ENCODE results near the gene TCFL5. TPM values are rescaled to one million over a fixed set of nuclear protein-coding genes. Genes with fewer than 3 reads are reported as not detected.

TCFL5 gene
- total RNA-seq, 4 donors from 2014 or later: 5.2 to 8.4 (median 7.2) TPM

- Histone ChIP-seq H3K27ac (no peak overlapping the region), H3K4me1 (peaks cover 0 to 43% (median 22%) of the 10 kb centered on the region in 3 donors), H3K27me3 (no peaks in the 10 kb centered on the region), H3K36me3 (peaks cover 13 to 62% (median 23%) of the 10 kb centered on the region in 3 donors), H3K9me3 (no peaks in the 10 kb centered on the region), H3K4me3 (no peak overlapping the region)
- TF ChIP-seq POLR2A (IDR thresholded peaks at IDR 0.05) (no peak), CTCF (IDR thresholded peaks at IDR 0.05) (no peak)
- WGBS, 2 donors: 88 to 98% methylated on average over 8 to 9 of the region's 16 CpGs
- intact Hi-C loops (cut with DNase I): loop anchor here (10.0 kb wide), 1 partner anchor 108 kb away; the partner anchor contains the start of gene BHLHE23
- no peak for DNase-seq
Measured at GRCh38 chr20:62896526-62896925, 34.9 kb upstream of the TCFL5 start.

- Histone ChIP-seq H3K4me1 (peaks cover 0 to 33% (median 21%) of the 10 kb centered on the region in 3 donors), H3K27me3 (no peaks in the 10 kb centered on the region), H3K9me3 (no peaks in the 10 kb centered on the region), H3K27ac (no peak overlapping the region), H3K36me3 (peaks cover 21 to 64% (median 32%) of the 10 kb centered on the region in 3 donors), H3K4me3 (no peak overlapping the region)
- intact Hi-C loops (cut with DNase I): loop anchor here (10.0 kb wide), 1 partner anchor 109 kb away; the partner anchor contains the start of gene BHLHE23
- no peak for TF ChIP-seq POLR2A (IDR thresholded peaks at IDR 0.05)
- no peak for DNase-seq
- 82 to 90% methylated on average over 8 of the region's 9 CpGs for WGBS, 2 donors
Measured at GRCh38 chr20:62895539-62895938, 33.9 kb upstream of the TCFL5 start.

- Histone ChIP-seq H3K27me3 (no peaks in the 10 kb centered on the region), H3K4me1 (peaks cover 0 to 20% (median 8%) of the 10 kb centered on the region in 3 donors), H3K36me3 (peaks cover 34 to 77% (median 42%) of the 10 kb centered on the region in 3 donors), H3K4me3 (no peak overlapping the region), H3K27ac (no peak overlapping the region), H3K9me3 (no peaks in the 10 kb centered on the region)
- no peak for TF ChIP-seq POLR2A (IDR thresholded peaks at IDR 0.05)
- intact Hi-C loops (cut with DNase I): loop anchor here (10.0 kb wide), 1 partner anchor 111 kb away; the partner anchor contains the start of gene BHLHE23
- DNase-seq: no peak
- 84 to 89% methylated on average over 13 to 14 of the region's 14 CpGs for WGBS, 2 donors
Measured at GRCh38 chr20:62894261-62894660, 32.6 kb upstream of the TCFL5 start.

GRCh38 chr20:62893700-62894099 lies 32.1 kb upstream of the TCFL5 start:
- no peak for DNase-seq
- H3K27me3 ChIP-seq: no peaks in the 10 kb centered on the region
- intact Hi-C loops (cut with DNase I): loop anchor here (10.0 kb wide), 1 partner anchor 111 kb away; the partner anchor contains the start of gene BHLHE23
- TF ChIP-seq CTCF (IDR thresholded peaks at IDR 0.05): no peak
- TF ChIP-seq POLR2A (IDR thresholded peaks at IDR 0.05): no peak
- no peak overlapping the region for H3K27ac ChIP-seq
- peaks cover 40 to 83% (median 47%) of the 10 kb centered on the region in 3 donors for H3K36me3 ChIP-seq
- WGBS, 2 donors: 96 to 98% methylated on average over 12 to 13 of the region's 14 CpGs
- H3K9me3 ChIP-seq: no peaks in the 10 kb centered on the region
- peaks cover 0 to 15% (median 2%) of the 10 kb centered on the region in 3 donors for H3K4me1 ChIP-seq
- H3K4me3 ChIP-seq: no peak overlapping the region

- no peaks in the 10 kb centered on the region for H3K9me3 ChIP-seq
- peaks cover 0 to 8% (median 0%) of the 10 kb centered on the region in 3 donors for H3K4me1 ChIP-seq
- H3K4me3 ChIP-seq: no peak overlapping the region
- no peak overlapping the region for H3K27ac ChIP-seq
- H3K27me3 ChIP-seq: no peaks in the 10 kb centered on the region
- H3K36me3 ChIP-seq: peaks cover 50 to 94% (median 58%) of the 10 kb centered on the region in 3 donors
- no peak for TF ChIP-seq CTCF (IDR thresholded peaks at IDR 0.05)
- no peak for TF ChIP-seq POLR2A (IDR thresholded peaks at IDR 0.05)
- no peak for DNase-seq
- intact Hi-C loops (cut with DNase I): loop anchor here (10.0 kb wide), 1 partner anchor 112 kb away; the partner anchor contains the start of gene BHLHE23
- 84 to 86% methylated on average over 19 to 22 of the region's 25 CpGs for WGBS, 2 donors
Measured at GRCh38 chr20:62892348-62893304, 31.0 kb upstream of the TCFL5 start.

- WGBS, 2 donors: 82 to 85% methylated on average over 7 to 8 of the region's 15 CpGs
- intact Hi-C loops (cut with DNase I): loop anchor here (10.0 kb wide), 1 partner anchor 114 kb away; the partner anchor contains the start of gene BHLHE23
- DNase-seq: no peak
- TF ChIP-seq CTCF (IDR thresholded peaks at IDR 0.05) (no peak), POLR2A (IDR thresholded peaks at IDR 0.05) (no peak)
- H3K4me1 ChIP-seq: peaks cover 0 to 8% (median 0%) of the 10 kb centered on the region in 3 donors
- H3K36me3 ChIP-seq: peaks cover 55 to 100% (median 60%) of the 10 kb centered on the region in 3 donors
- H3K9me3 ChIP-seq: no peaks in the 10 kb centered on the region
- H3K27me3 ChIP-seq: no peaks in the 10 kb centered on the region
- H3K4me3 ChIP-seq: no peak overlapping the region
- no peak overlapping the region for H3K27ac ChIP-seq
Measured at GRCh38 chr20:62891111-62891510, 29.5 kb upstream of the TCFL5 start.

Measured in esophagus squamous epithelium (tissue), 5 donors.